Hepatocyte (in vitro differentiated cells): ENCODE results near the gene CFTR. TPM values are rescaled to one million over a fixed set of nuclear protein-coding genes. Genes with fewer than 3 reads are reported as not detected.
A peak's percentile ranks its signal among the peaks of the same experiment; 100 is the strongest.

Experiments
- DNase-seq: peaks from one replicate; pipeline ENCODE4 v3.0.0-alpha.2; 2016; ENCODE audit warnings: low spot score
- H2AFZ ChIP-seq: fragments of 200-600 bp; sonication (generic); 2 replicates; pipeline ENCODE4 v1.6.0; 2016; ENCODE audit warnings: antibody characterized with exemption, mild to moderate bottlenecking
- H3K27ac ChIP-seq: fragments of 200-600 bp; sonication (generic); 2 replicates; pipeline ENCODE4 v1.5.1; 2016; ENCODE audit warnings: mild to moderate bottlenecking
- H3K27me3 ChIP-seq: fragments of 200-600 bp; sonication (generic); 2 replicates; pipeline ENCODE4 v1.6.1; 2016
- H3K36me3 ChIP-seq: fragments of 200-600 bp; sonication (generic); replicated peaks from 2 replicates; pipeline ENCODE4 v1.5.1; 2016; ENCODE audit warnings: low read depth; ENCODE audit not compliant: insufficient read depth
- H3K4me1 ChIP-seq: fragments of 200-600 bp; sonication (generic); 2 replicates; pipeline ENCODE4 v1.5.1; 2016; ENCODE audit warnings: mild to moderate bottlenecking, moderate library complexity; ENCODE audit not compliant: insufficient read depth
- H3K4me2 ChIP-seq: fragments of 200-600 bp; sonication (generic); 2 replicates; pipeline ENCODE4 v1.6.0; 2016
- H3K4me3 ChIP-seq: fragments of 200-600 bp; sonication (generic); 2 replicates; pipeline ENCODE4 v1.5.1; 2016; ENCODE audit warnings: mild to moderate bottlenecking
- H3K79me2 ChIP-seq: fragments of 200-600 bp; sonication (generic); 2 replicates; pipeline ENCODE4 v1.6.0; 2017; ENCODE audit warnings: mild to moderate bottlenecking
- H3K9me2 ChIP-seq: fragments of 200-600 bp; sonication (generic); replicated peaks from 2 replicates; pipeline ENCODE4 v1.6.0; 2017; ENCODE audit warnings: mild to moderate bottlenecking; ENCODE audit not compliant: insufficient read depth
- H3K9me3 ChIP-seq: fragments of 200-600 bp; sonication (generic); 2 replicates; pipeline ENCODE4 v1.5.1; 2016; ENCODE audit warnings: low read depth, mild to moderate bottlenecking
- H4K20me1 ChIP-seq: fragments of 200-600 bp; sonication (generic); 2 replicates; pipeline ENCODE4 v1.6.0; 2016; ENCODE audit warnings: mild to moderate bottlenecking; ENCODE audit not compliant: insufficient read depth, poor library complexity, severe bottlenecking
- EZH2 ChIP-seq: fragments of 200-600 bp; sonication (generic); IDR thresholded peaks from 2 replicates; pipeline ENCODE4 v1.6.1; 2016; ENCODE audit warnings: antibody characterized with exemption, mild to moderate bottlenecking, borderline replicate concordance
- EZH2phosphoT487 ChIP-seq: fragments of 200-600 bp; sonication (generic); IDR thresholded peaks from one replicate; pipeline ENCODE4 v1.6.1; 2018; ENCODE audit warnings: antibody characterized with exemption, mild to moderate bottlenecking, low read depth, moderate library complexity; ENCODE audit not compliant: unreplicated experiment, severe bottlenecking
- WGBS: methylation state at CpG from one replicate; pipeline ENCODE4 v1.1.6; 2016; ENCODE audit warnings: low lambda C conversion rate; ENCODE audit errors: missing lambda C conversion rate; 5-methylcytosine and 5-hydroxymethylcytosine counted together
- polyA plus RNA-seq: library from polyadenylated mRNA; unstranded; fragments of >200 nt; fragmentation: Nextera tagmentation; extraction: Ambion mirVana; gene quantifications from 2 replicates; pipeline ENCODE4 v1.2.1, GENCODE V29; 2016
- total RNA-seq: library from RNA; depleted of rRNA; stranded (reverse); fragments of >200 nt; gene quantifications from 2 replicates; pipeline ENCODE4 v1.2.3, GENCODE V29; 2014
- TF ChIP-seq, protein P1 (sequence below): fragments of 200-600 bp; sonication (generic); IDR thresholded peaks from 2 replicates; pipeline ENCODE4 v1.5.1; 2016; ENCODE audit warnings: antibody characterized with exemption, mild to moderate bottlenecking; ENCODE audit not compliant: poor library complexity

Gene CFTR
- 72.9 and 87.0 TPM in 2 replicates for total RNA-seq
- 28.4 and 29.8 TPM in 2 replicates for polyA plus RNA-seq

DNA sequence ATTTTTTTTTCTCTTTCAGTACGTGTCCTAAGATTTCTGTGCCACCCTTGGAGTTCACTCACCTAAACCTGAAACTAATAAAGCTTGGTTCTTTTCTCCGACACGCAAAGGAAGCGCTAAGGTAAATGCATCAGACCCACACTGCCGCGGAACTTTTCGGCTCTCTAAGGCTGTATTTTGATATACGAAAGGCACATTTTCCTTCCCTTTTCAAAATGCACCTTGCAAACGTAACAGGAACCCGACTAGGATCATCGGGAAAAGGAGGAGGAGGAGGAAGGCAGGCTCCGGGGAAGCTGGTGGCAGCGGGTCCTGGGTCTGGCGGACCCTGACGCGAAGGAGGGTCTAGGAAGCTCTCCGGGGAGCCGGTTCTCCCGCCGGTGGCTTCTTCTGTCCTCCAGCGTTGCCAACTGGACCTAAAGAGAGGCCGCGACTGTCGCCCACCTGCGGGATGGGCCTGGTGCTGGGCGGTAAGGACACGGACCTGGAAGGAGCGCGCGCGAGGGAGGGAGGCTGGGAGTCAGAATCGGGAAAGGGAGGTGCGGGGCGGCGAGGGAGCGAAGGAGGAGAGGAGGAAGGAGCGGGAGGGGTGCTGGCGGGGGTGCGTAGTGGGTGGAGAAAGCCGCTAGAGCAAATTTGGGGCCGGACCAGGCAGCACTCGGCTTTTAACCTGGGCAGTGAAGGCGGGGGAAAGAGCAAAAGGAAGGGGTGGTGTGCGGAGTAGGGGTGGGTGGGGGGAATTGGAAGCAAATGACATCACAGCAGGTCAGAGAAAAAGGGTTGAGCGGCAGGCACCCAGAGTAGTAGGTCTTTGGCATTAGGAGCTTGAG, at the start of gene CFTR:
CFTR (plus strand) TSS at position 801 of the 830 bp plus-strand sequence. CDS start 70 bp downstream, outside the sequence.
- H3K9me2 ChIP-seq, result no peaks in the 10 kb centered on the region
- H3K4me3 ChIP-seq, result peak within 1 kb of the TSS; percentile 73
- no peaks in the 10 kb centered on the region for H3K9me3 ChIP-seq
- H3K4me1 ChIP-seq, result no peaks in the 10 kb centered on the region
- TF ChIP-seq EZH2phosphoT487 (no peak), EZH2 (peak; percentile 81)
- peaks cover 28% of the 10 kb centered on the region for H3K79me2 ChIP-seq
- no peaks in the 10 kb centered on the region for H4K20me1 ChIP-seq
- peak; percentile 49 for DNase-seq
- H3K4me2 ChIP-seq, result peak within 1 kb of the TSS; percentile 90
- peaks cover 8% of the 10 kb centered on the region for H3K27me3 ChIP-seq
- H2AFZ ChIP-seq, result peak within 1 kb of the TSS; percentile 88
- H3K36me3 ChIP-seq, result no peaks in the 10 kb centered on the region
- WGBS, result 2% methylated on average over 32 of the region's 45 CpGs
- peak within 1 kb of the TSS; percentile 92 for H3K27ac ChIP-seq

DNA sequence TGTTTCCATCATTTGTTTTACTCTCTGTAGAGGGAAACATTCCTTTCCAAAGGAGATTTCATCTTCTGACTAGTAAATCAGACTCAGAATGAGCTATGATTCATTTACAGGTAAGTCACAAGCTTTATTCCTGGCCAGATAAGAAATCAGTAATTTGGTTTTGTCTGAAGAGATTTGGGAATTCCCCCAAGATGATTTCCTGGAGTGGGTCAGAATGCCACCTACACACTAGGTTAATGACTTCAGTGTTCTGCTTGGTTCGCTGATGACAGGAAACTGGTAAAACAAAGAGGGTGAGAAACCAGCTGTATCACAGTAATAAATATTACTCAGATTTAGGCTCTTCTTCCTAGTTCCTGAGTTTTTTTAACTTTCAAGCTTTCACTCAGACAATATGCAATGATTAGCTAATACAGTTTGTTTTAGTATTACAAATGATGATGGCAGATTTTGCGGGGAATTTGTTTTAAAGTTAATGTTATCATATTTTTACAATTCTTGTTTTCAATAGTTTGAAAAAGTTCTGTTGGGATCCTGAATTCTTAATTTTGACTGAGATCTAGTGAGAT, 44.3 kb upstream of the CFTR start:
- H3K79me2 ChIP-seq, result no peaks in the 10 kb centered on the region
- DNase-seq, result peak; percentile 28
- H3K4me1 ChIP-seq, result no peaks in the 10 kb centered on the region
- 69% methylated on average over 2 of the region's 2 CpGs for WGBS
- H3K4me3 ChIP-seq, result no peak overlapping the region
- H3K4me2 ChIP-seq, result no peak overlapping the region
- H3K36me3 ChIP-seq, result no peaks in the 10 kb centered on the region
- H3K9me3 ChIP-seq, result no peaks in the 10 kb centered on the region
- H3K27ac ChIP-seq, result peak overlapping the region; percentile 20
- no peaks in the 10 kb centered on the region for H3K27me3 ChIP-seq
- H4K20me1 ChIP-seq, result no peaks in the 10 kb centered on the region
- H2AFZ ChIP-seq, result no peak overlapping the region
- TF ChIP-seq EZH2 (no peak), EZH2phosphoT487 (no peak)
- TF ChIP-seq, protein P1, sequence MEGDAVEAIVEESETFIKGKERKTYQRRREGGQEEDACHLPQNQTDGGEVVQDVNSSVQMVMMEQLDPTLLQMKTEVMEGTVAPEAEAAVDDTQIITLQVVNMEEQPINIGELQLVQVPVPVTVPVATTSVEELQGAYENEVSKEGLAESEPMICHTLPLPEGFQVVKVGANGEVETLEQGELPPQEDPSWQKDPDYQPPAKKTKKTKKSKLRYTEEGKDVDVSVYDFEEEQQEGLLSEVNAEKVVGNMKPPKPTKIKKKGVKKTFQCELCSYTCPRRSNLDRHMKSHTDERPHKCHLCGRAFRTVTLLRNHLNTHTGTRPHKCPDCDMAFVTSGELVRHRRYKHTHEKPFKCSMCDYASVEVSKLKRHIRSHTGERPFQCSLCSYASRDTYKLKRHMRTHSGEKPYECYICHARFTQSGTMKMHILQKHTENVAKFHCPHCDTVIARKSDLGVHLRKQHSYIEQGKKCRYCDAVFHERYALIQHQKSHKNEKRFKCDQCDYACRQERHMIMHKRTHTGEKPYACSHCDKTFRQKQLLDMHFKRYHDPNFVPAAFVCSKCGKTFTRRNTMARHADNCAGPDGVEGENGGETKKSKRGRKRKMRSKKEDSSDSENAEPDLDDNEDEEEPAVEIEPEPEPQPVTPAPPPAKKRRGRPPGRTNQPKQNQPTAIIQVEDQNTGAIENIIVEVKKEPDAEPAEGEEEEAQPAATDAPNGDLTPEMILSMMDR, result no peak
- H3K9me2 ChIP-seq, result no peaks in the 10 kb centered on the region

DNA sequence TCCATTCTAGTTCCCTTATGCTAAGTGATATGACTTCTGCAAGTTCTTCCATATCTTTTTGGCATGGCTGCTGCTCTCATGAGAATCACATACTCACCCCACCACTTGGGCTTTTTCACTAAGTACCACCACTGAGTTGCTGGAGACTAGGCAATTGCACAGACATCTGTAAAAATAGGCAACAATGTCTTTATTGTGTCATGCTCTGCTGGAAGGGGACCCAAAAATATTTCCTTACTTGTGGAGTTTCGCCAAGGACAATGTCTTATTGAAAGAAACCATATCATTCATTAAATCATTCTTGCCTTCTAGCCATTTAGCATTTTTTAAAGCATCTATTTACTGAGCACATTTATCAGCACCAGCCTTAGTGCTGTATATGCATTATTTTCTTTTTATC, 35.2 kb upstream of the CFTR start:
- no peak overlapping the region for H3K27ac ChIP-seq
- H3K4me2 ChIP-seq, result no peak overlapping the region
- H3K36me3 ChIP-seq, result no peaks in the 10 kb centered on the region
- no peak for DNase-seq
- H2AFZ ChIP-seq, result no peak overlapping the region
- H3K9me3 ChIP-seq, result no peaks in the 10 kb centered on the region
- no peaks in the 10 kb centered on the region for H3K27me3 ChIP-seq
- no peaks in the 10 kb centered on the region for H4K20me1 ChIP-seq
- H3K79me2 ChIP-seq, result no peaks in the 10 kb centered on the region
- TF ChIP-seq EZH2phosphoT487, result no peak
- no peak for TF ChIP-seq EZH2
- TF ChIP-seq, protein P1, result no peak
- H3K9me2 ChIP-seq, result no peaks in the 10 kb centered on the region
- no peaks in the 10 kb centered on the region for H3K4me1 ChIP-seq
- H3K4me3 ChIP-seq, result no peak overlapping the region
- 96% methylated on average over 1 of the region's 1 CpG for WGBS

DNA sequence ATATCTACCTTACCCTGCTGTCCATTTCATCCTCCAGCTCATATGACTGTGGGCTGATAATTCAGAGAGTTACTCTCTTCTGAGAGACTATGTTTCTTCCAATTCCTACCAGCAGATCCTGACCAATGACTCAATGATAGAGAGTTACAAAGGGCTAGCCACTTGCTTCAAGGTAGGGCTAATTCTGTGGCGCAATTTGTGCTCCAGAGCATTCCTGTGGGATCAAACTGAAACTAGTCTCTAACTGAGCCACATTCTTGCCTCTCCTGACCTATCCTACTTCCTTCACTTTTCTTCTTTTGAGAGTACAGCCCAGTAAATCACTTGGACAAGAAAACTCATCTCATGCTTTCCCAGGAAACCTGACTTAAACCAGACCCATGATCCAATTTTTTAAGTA, 34.6 kb upstream of the CFTR start:
- 92% methylated on average over 1 of the region's 1 CpG for WGBS
- TF ChIP-seq EZH2phosphoT487 (no peak), EZH2 (no peak)
- TF ChIP-seq, protein P1, result no peak
- Histone ChIP-seq H3K9me2 (no peaks in the 10 kb centered on the region), H4K20me1 (no peaks in the 10 kb centered on the region), H3K9me3 (no peaks in the 10 kb centered on the region), H3K4me3 (no peak overlapping the region), H3K4me1 (no peaks in the 10 kb centered on the region), H3K27me3 (no peaks in the 10 kb centered on the region), H3K27ac (no peak overlapping the region), H3K36me3 (no peaks in the 10 kb centered on the region), H2AFZ (no peak overlapping the region), H3K4me2 (no peak overlapping the region), H3K79me2 (no peaks in the 10 kb centered on the region)
- peak; percentile 12 for DNase-seq
